HL-60 (cell line): ENCODE measurements around the gene UBC.

Experiments used
- CTCF ChIP-seq: IDR thresholded peaks from one replicate; pipeline ENCODE4 v1.5.1; 2011; ENCODE audit warnings: low read length, control low read depth, inconsistent platforms; ENCODE audit not compliant: insufficient read depth
- POLR2AphosphoS5 ChIP-seq: IDR thresholded peaks from 2 replicates; pipeline ENCODE4 v1.6.1; 2012; ENCODE audit warnings: low read depth

- TF ChIP-seq CTCF (no peak), POLR2AphosphoS5 (no peak)
Observed at GRCh38 chr12:124938108-124938507, 23.7 kb upstream of the UBC start.
